Central memory CD8-positive, alpha-beta T cell (primary cell): ENCODE data around the gene TADA2B.

ENCODE experiments used
- ATAC-seq: fragments of 150-1000 bp; cut with Tn5 transposase; replicated peaks from 2 replicates; pipeline ENCODE4 v1.10.0; 2022; ENCODE audit warnings: mild to moderate bottlenecking, moderate FRiP score, moderate number of reproducible peaks; ENCODE audit not compliant: poor library complexity, severe bottlenecking; ENCODE audit errors: extremely low read depth
- DNase-seq, 2 donors: peaks; one replicate each; pipeline ENCODE4 v3.0.0; 2021; ENCODE audit warnings: low spot score in 2 of 2
- H3K27ac Mint-ChIP-seq: one replicate; pipeline ENCODE4 v1.8.0; 2022; ENCODE audit warnings: low read depth, mild to moderate bottlenecking, moderate library complexity, mixed read lengths
- H3K27me3 Mint-ChIP-seq: one replicate; pipeline ENCODE4 v1.8.0; 2022; ENCODE audit warnings: mixed read lengths
- H3K36me3 Mint-ChIP-seq: one replicate; pipeline ENCODE4 v1.8.0; 2022; ENCODE audit warnings: mild to moderate bottlenecking, moderate library complexity, mixed read lengths; ENCODE audit not compliant: insufficient read depth
- H3K4me1 Mint-ChIP-seq: one replicate; pipeline ENCODE4 v1.8.0; 2022; ENCODE audit warnings: mixed read lengths
- H3K4me3 Mint-ChIP-seq: one replicate; pipeline ENCODE4 v1.8.0; 2022; ENCODE audit warnings: mild to moderate bottlenecking, moderate library complexity, mixed read lengths
- H3K9me3 Mint-ChIP-seq: one replicate; pipeline ENCODE4 v1.8.0; 2022; ENCODE audit warnings: mixed read lengths

TADA2B gene

GRCh38 chr4:7045961-7046921 lies 3.1 kb downstream of the TADA2B start:
- Mint-ChIP-seq H3K4me3 (peak overlapping the region; percentile 92), H3K4me1 (peaks cover 71% of the 10 kb centered on the region), H3K27ac (peak overlapping the region; percentile 83), H3K27me3 (no peaks in the 10 kb centered on the region), H3K36me3 (peaks cover 33% of the 10 kb centered on the region), H3K9me3 (no peaks in the 10 kb centered on the region)
- ATAC-seq (no peak), DNase-seq (no peak)

- H3K4me1 Mint-ChIP-seq, result peaks cover 67% of the 10 kb centered on the region
- H3K27ac Mint-ChIP-seq, result peak overlapping the region; percentile 83
- no peaks in the 10 kb centered on the region for H3K27me3 Mint-ChIP-seq
- peaks cover 30% of the 10 kb centered on the region for H3K36me3 Mint-ChIP-seq
- peak overlapping the region; percentile 92 for H3K4me3 Mint-ChIP-seq
- no peaks in the 10 kb centered on the region for H3K9me3 Mint-ChIP-seq
- ATAC-seq, result no peak
- DNase-seq, result no peak
These were observed 3.8 kb downstream of the TADA2B start for GRCh38 chr4:7046971-7047370.

DNA sequence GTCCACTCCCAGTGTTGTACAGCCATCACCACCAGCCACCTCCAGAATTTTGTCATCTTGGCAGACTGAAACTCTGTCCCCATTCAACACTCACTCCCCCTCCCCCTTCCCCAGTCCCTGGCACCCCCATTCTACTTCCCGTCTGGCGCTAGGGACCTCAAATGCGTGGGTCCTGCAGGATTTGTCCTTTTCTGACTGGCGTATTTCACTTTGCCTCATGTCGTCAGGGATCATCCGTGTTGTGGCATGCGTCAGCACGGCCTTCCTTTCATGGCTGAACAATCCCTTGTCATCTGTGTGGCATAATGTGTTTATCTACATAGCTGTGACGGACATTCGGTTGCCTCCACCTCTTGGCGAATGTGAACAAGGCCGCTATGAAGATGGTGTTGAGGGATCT lies 5.5 kb downstream of the TADA2B start:
- Mint-ChIP-seq H3K27ac (no peak overlapping the region), H3K27me3 (no peaks in the 10 kb centered on the region), H3K4me3 (no peak overlapping the region), H3K36me3 (peaks cover 25% of the 10 kb centered on the region), H3K4me1 (peaks cover 64% of the 10 kb centered on the region), H3K9me3 (no peaks in the 10 kb centered on the region)
- ATAC-seq, result no peak
- no peak for DNase-seq

GRCh38 chr4:7049295-7049694 lies 6.1 kb downstream of the TADA2B start:
- no peaks in the 10 kb centered on the region for H3K27me3 Mint-ChIP-seq
- DNase-seq (no peak), ATAC-seq (no peak)
- peaks cover 60% of the 10 kb centered on the region for H3K4me1 Mint-ChIP-seq
- H3K9me3 Mint-ChIP-seq, result no peaks in the 10 kb centered on the region
- no peak overlapping the region for H3K27ac Mint-ChIP-seq
- no peak overlapping the region for H3K4me3 Mint-ChIP-seq
- peaks cover 26% of the 10 kb centered on the region for H3K36me3 Mint-ChIP-seq

DNA sequence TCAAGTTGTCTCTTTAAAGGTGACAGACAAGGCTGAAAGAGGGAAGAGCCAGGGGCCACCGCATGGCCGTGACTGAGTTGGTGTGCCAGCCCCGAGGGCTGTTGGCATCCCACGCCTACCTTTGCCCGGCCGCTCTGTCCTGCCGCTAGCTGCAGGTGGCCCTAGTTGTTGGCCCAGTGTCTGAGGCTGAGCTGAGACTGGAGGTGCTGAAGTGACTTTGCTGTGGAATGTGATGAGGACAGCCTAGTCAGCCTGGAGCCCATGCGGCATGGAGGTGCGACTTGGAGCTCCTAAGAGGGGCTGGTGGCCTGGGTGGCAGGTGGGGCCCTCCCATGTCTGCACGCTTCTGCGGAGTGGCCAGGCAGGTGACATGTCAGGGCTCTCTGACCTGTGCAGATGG lies 6.6 kb downstream of the TADA2B start:
- no peaks in the 10 kb centered on the region for H3K9me3 Mint-ChIP-seq
- ATAC-seq, result no peak
- DNase-seq, result no peak
- peaks cover 24% of the 10 kb centered on the region for H3K36me3 Mint-ChIP-seq
- no peak overlapping the region for H3K27ac Mint-ChIP-seq
- peaks cover 55% of the 10 kb centered on the region for H3K4me1 Mint-ChIP-seq
- no peak overlapping the region for H3K4me3 Mint-ChIP-seq
- no peaks in the 10 kb centered on the region for H3K27me3 Mint-ChIP-seq

DNA sequence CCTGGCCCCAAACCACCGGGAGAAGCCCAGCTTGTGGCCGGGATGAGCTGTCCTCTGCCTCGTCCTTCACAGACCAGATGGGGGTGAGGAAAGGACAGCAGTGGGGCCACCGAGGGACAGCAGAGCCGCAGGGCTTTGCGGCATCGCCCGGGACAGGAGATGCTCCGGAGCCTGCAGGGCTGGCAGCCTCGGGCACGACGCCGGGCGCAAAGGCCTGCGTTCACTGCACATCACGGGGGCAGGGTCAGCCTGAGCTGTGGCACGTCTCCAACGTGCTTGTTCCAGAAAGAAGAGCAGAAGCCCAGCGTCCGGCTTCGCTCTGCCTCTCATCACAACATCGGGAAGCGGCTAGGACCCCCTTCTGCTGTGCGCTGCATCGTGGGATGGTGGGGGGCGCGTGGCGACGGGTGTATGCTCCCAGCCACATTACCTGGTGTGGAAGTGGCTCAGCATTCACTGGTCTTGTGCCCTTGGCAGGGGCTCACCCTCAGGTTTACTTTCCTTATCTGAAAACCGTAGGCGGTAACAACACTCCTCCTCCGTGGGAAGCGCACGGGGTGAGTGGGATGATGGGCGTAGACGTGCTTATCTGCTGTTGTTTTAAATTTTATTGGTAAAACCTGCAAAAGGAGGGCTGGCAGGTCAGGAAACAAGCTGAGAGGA lies 7.4 kb downstream of the TADA2B start:
- H3K36me3 Mint-ChIP-seq, result peaks cover 19% of the 10 kb centered on the region
- no peak overlapping the region for H3K27ac Mint-ChIP-seq
- no peak overlapping the region for H3K4me3 Mint-ChIP-seq
- no peaks in the 10 kb centered on the region for H3K27me3 Mint-ChIP-seq
- peaks cover 46% of the 10 kb centered on the region for H3K4me1 Mint-ChIP-seq
- no peaks in the 10 kb centered on the region for H3K9me3 Mint-ChIP-seq
- DNase-seq, result no peak
- ATAC-seq, result no peak

- peaks cover 41% of the 10 kb centered on the region for H3K4me1 Mint-ChIP-seq
- ATAC-seq, result no peak
These were observed 7.9 kb downstream of the TADA2B start for GRCh38 chr4:7051144-7051495.

GRCh38 chr4:7051905-7052304 lies 8.7 kb downstream of the TADA2B start:
- peaks cover 33% of the 10 kb centered on the region for H3K4me1 Mint-ChIP-seq
- no peak for DNase-seq
- peaks cover 21% of the 10 kb centered on the region for H3K36me3 Mint-ChIP-seq
- H3K9me3 Mint-ChIP-seq, result no peaks in the 10 kb centered on the region
- H3K4me3 Mint-ChIP-seq, result no peak overlapping the region
- no peak for ATAC-seq
- no peaks in the 10 kb centered on the region for H3K27me3 Mint-ChIP-seq
- no peak overlapping the region for H3K27ac Mint-ChIP-seq

More at GRCh38 chr4:7051144-7051495, 7.9 kb downstream of the TADA2B start:
- DNase-seq, result no peak
- H3K9me3 Mint-ChIP-seq, result no peaks in the 10 kb centered on the region
- no peak overlapping the region for H3K4me3 Mint-ChIP-seq
- no peaks in the 10 kb centered on the region for H3K27me3 Mint-ChIP-seq
- no peak overlapping the region for H3K27ac Mint-ChIP-seq
- H3K36me3 Mint-ChIP-seq, result peaks cover 22% of the 10 kb centered on the region

DNA sequence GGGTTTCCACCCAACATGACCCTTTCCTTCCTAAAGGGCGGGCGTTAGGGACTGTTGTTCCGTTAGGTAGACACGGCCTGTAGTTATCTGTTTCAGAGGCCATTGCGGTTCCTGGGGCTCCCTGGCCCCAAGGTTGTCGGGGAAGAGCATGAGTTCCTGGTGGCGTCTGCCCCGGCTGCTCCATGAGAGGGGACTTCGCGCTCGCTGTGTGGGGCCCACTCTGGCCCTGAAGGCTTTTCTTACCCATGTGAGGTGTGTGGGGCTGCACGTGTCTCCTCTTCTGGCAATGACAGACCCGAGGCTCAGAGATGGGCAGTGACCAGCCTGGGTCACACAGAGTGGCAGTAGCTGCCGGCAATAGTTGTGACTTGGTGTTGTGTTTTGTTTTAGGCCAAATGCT lies 9.1 kb downstream of the TADA2B start:
- H3K36me3 Mint-ChIP-seq, result peaks cover 20% of the 10 kb centered on the region
- DNase-seq (no peak), ATAC-seq (no peak)
- no peak overlapping the region for H3K27ac Mint-ChIP-seq
- H3K4me3 Mint-ChIP-seq, result no peak overlapping the region
- H3K9me3 Mint-ChIP-seq, result no peaks in the 10 kb centered on the region
- H3K27me3 Mint-ChIP-seq, result no peaks in the 10 kb centered on the region
- peaks cover 29% of the 10 kb centered on the region for H3K4me1 Mint-ChIP-seq

DNA sequence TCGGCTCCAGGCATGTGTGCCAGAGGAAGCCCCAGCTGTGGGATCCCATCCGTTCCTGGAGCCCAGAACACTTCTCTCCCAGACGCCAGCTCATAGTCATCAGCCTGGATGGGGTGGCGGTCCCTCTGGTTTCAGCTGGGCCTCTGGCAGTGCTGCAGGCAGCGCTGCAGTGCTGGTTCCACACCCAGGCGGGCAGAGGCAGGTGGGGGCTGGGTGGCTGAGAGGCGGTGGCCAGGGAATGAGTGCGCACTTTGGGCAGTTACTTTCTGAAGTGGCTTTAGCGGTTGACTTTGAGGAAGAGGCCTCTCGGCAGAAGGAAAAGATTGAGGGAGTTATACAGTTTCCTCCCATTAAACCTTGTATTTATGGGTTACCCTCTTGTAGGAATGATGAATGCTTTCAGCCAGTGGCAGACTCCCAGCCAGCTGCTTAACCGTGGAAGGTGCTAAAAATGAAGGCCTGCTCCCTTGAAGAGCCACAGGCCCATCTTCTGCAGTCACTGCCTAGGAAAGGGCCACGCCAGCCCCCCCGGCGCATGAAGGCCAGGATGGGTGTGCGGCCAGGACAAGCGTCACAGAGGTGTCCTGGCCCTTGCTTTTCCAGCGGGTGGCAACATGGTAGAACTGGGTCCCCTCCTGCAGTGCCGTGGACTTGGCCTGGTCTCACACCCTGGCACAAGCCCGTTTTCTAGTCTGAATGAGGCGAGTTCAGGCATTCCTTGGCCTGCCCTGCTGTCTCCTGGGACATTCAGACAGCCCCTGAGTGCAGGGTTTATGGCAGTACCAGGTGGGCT lies 9.9 kb downstream of the TADA2B start:
- Mint-ChIP-seq H3K27me3 (no peaks in the 10 kb centered on the region), H3K36me3 (peaks cover 24% of the 10 kb centered on the region), H3K27ac (no peak overlapping the region), H3K4me1 (peaks cover 23% of the 10 kb centered on the region), H3K4me3 (no peak overlapping the region), H3K9me3 (no peaks in the 10 kb centered on the region)
- ATAC-seq (no peak), DNase-seq (no peak)

DNA sequence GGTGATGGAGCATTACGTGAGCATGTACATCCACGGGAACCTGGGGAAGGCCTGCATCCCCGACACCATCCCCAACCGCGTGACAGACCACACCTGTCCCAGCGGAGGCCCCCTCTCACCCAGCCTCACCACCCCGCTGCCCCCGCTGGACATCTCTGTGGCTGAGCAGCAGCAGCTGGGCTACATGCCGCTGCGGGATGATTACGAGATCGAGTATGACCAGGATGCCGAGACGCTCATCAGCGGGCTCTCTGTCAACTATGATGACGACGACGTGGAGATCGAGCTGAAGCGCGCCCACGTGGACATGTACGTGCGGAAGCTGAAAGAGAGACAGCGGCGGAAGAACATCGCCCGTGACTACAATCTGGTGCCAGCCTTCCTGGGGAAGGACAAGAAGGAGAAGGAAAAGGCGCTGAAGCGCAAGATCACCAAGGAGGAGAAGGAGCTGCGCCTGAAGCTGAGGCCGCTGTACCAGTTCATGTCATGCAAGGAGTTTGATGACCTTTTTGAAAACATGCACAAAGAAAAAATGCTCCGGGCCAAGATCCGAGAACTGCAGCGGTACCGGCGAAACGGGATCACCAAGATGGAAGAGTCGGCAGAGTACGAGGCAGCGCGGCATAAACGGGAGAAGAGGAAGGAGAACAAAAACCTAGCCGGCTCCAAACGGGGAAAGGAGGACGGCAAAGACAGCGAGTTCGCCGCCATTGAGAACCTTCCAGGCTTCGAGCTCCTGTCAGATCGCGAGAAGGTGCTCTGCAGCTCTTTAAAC lies 11.1 kb downstream of the TADA2B start:
- DNase-seq (no peak), ATAC-seq (no peak)
- Mint-ChIP-seq H3K9me3 (no peaks in the 10 kb centered on the region), H3K4me1 (peaks cover 16% of the 10 kb centered on the region), H3K27me3 (no peaks in the 10 kb centered on the region), H3K27ac (peak overlapping the region; percentile 29), H3K4me3 (no peak overlapping the region), H3K36me3 (peaks cover 30% of the 10 kb centered on the region)
